Measurements from ENCODE around the gene DIAPH2. TPM values are rescaled to one million over a fixed set of nuclear protein-coding genes. Genes with fewer than 3 reads are reported as not detected.
A peak's percentile ranks its signal among the peaks of the same experiment; 100 is the strongest.

DIAPH2 gene
- total RNA-seq (32.4 and 32.9 TPM in 2 replicates), polyA plus RNA-seq (4.2 and 4.8 TPM in 2 replicates), polyA minus RNA-seq (9.9 and 15.6 TPM in 2 replicates)
- total RNA-seq (2013): 26.8 TPM

- no peaks in the 10 kb centered on the region for H4K20me1 ChIP-seq (ENCODE audit: control insufficient read depth, insufficient read depth, low read length, poor library complexity, severe bottlenecking)
- ChIA-PET CTCF (no interaction called here), POLR2A (no interaction called here)
- ATAC-seq (ENCODE audit: low read depth) (peak; percentile 76), DNase-seq (peak; percentile 86)
- intact Hi-C loops (cut with micrococcal nuclease): loop anchor here (2.0 kb wide), 1 partner anchor 150 kb away; no protein-coding TSS in a partner anchor
- peak within 1 kb of the TSS; percentile 89 for H3K4me3 Mint-ChIP-seq
- no peaks in the 10 kb centered on the region for H3K36me3 ChIP-seq (replicated peaks in 1 of 2; ENCODE audit: control extremely low read depth in 1 of 2, control insufficient read depth in 1 of 2, extremely low read depth in 1 of 2, insufficient read depth in 2 of 2, low read length in 1 of 2)
- H3K27ac Mint-ChIP-seq: peak within 1 kb of the TSS; percentile 90
- no peaks in the 10 kb centered on the region for H3K27me3 Mint-ChIP-seq
- H3K9me3 Mint-ChIP-seq (ENCODE audit: insufficient read depth): no peaks in the 10 kb centered on the region
- no peaks in the 10 kb centered on the region for H3K27me3 ChIP-seq (replicated peaks in 1 of 4; ENCODE audit: control extremely low read depth in 1 of 4, control insufficient read depth in 3 of 4, insufficient read depth in 4 of 4, low read length in 3 of 4)
- H3K9me3 ChIP-seq (ENCODE audit: control extremely low read depth in 1 of 3, control insufficient read depth in 2 of 3, insufficient read depth in 1 of 3, low read length in 2 of 3): no peaks in the 10 kb centered on the region
- peaks cover 4 to 13% of the 10 kb centered on the region in 2 donors for H3K4me1 ChIP-seq (ENCODE audit: control insufficient read depth in 2 of 2, insufficient read depth in 2 of 2, low read length in 2 of 2)
- H3K4me3 ChIP-seq (ENCODE audit: control extremely low read depth in 1 of 5, extremely low read depth in 1 of 5, insufficient read depth in 1 of 5, low read depth in 2 of 5, low read length in 4 of 5): peak within 1 kb of the TSS; percentile 62 to 84 (median 69)
- H3K79me2 ChIP-seq (ENCODE audit: control insufficient read depth, insufficient read depth, low read length): peaks cover 2% of the 10 kb centered on the region
- H3K4me2 ChIP-seq (replicated peaks; ENCODE audit: low read depth, low read length, poor library complexity, severe bottlenecking): peak within 1 kb of the TSS; percentile 89
- peak within 1 kb of the TSS; percentile 81 for H2AFZ ChIP-seq (ENCODE audit: insufficient read depth, low read depth, low read length, poor library complexity, severe bottlenecking)
- H3K9ac ChIP-seq (ENCODE audit: low read length): peak within 1 kb of the TSS; percentile 81
- TF ChIP-seq, protein P1, sequence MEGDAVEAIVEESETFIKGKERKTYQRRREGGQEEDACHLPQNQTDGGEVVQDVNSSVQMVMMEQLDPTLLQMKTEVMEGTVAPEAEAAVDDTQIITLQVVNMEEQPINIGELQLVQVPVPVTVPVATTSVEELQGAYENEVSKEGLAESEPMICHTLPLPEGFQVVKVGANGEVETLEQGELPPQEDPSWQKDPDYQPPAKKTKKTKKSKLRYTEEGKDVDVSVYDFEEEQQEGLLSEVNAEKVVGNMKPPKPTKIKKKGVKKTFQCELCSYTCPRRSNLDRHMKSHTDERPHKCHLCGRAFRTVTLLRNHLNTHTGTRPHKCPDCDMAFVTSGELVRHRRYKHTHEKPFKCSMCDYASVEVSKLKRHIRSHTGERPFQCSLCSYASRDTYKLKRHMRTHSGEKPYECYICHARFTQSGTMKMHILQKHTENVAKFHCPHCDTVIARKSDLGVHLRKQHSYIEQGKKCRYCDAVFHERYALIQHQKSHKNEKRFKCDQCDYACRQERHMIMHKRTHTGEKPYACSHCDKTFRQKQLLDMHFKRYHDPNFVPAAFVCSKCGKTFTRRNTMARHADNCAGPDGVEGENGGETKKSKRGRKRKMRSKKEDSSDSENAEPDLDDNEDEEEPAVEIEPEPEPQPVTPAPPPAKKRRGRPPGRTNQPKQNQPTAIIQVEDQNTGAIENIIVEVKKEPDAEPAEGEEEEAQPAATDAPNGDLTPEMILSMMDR (IDR thresholded peaks at IDR 0.05): no peak
- no peak for TF ChIP-seq EZH2 (IDR thresholded peaks at IDR 0.05; ENCODE audit: borderline replicate concordance, insufficient read depth, low read depth, low read length, poor library complexity, severe bottlenecking)
- peak within 1 kb of the TSS; percentile 73 to 77 for H3K27ac ChIP-seq (ENCODE audit: low read length in 2 of 2)
- WGBS (ENCODE audit: insufficient coverage): 0% methylated on average over 44 of the region's 57 CpGs
- peaks cover 34% of the 10 kb centered on the region for H3K4me1 Mint-ChIP-seq
Observed at GRCh38 chrX:96684339-96685209, at the start of gene DIAPH2. Gene DIAPH2 (plus strand): TSS chrX:96684842.

- POLR2A ChIA-PET: no interaction called here
- Histone ChIP-seq H3K4me3 (ENCODE audit: control extremely low read depth in 1 of 5, extremely low read depth in 1 of 5, insufficient read depth in 1 of 5, low read depth in 2 of 5, low read length in 4 of 5) (no peak overlapping the region), H3K27ac (ENCODE audit: low read length in 2 of 2) (no peak overlapping the region), H4K20me1 (ENCODE audit: control insufficient read depth, insufficient read depth, low read length, poor library complexity, severe bottlenecking) (no peaks in the 10 kb centered on the region), H3K9ac (ENCODE audit: low read length) (no peak overlapping the region), H3K36me3 (replicated peaks in 1 of 2; ENCODE audit: control extremely low read depth in 1 of 2, control insufficient read depth in 1 of 2, extremely low read depth in 1 of 2, insufficient read depth in 2 of 2, low read length in 1 of 2) (no peaks in the 10 kb centered on the region), H3K4me1 (ENCODE audit: control insufficient read depth in 2 of 2, insufficient read depth in 2 of 2, low read length in 2 of 2) (no peaks in the 10 kb centered on the region), H3K4me2 (replicated peaks; ENCODE audit: low read depth, low read length, poor library complexity, severe bottlenecking) (no peak overlapping the region), H3K79me2 (ENCODE audit: control insufficient read depth, insufficient read depth, low read length) (no peaks in the 10 kb centered on the region), H3K27me3 (replicated peaks in 1 of 4; ENCODE audit: control extremely low read depth in 1 of 4, control insufficient read depth in 3 of 4, insufficient read depth in 4 of 4, low read length in 3 of 4) (no peaks in the 10 kb centered on the region), H2AFZ (ENCODE audit: insufficient read depth, low read depth, low read length, poor library complexity, severe bottlenecking) (no peak overlapping the region), H3K9me3 (ENCODE audit: control extremely low read depth in 1 of 3, control insufficient read depth in 2 of 3, insufficient read depth in 1 of 3, low read length in 2 of 3) (no peaks in the 10 kb centered on the region)
- intact Hi-C loops (cut with micrococcal nuclease): no loop called here
- Mint-ChIP-seq H3K4me1 (no peaks in the 10 kb centered on the region), H3K4me3 (no peak overlapping the region), H3K27me3 (peaks cover 7% of the 10 kb centered on the region), H3K9me3 (ENCODE audit: insufficient read depth) (no peaks in the 10 kb centered on the region), H3K27ac (no peak overlapping the region)
- no peak for ATAC-seq (ENCODE audit: low read depth)
- WGBS (ENCODE audit: insufficient coverage): no CpG with 5 or more reads among the region's 2 CpGs
- TF ChIP-seq EZH2 (IDR thresholded peaks at IDR 0.05; ENCODE audit: borderline replicate concordance, insufficient read depth, low read depth, low read length, poor library complexity, severe bottlenecking): no peak
- TF ChIP-seq, protein P1 (IDR thresholded peaks at IDR 0.05): no peak
- CTCF ChIA-PET: no interaction called here
- DNase-seq: no peak
Observed at GRCh38 chrX:96650023-96650422, 34.6 kb upstream of the DIAPH2 start.

All from B cell (primary cell).